IMR-90 (cell line): Measurements from ENCODE around the gene SEC16A. TPM values are rescaled to one million over a fixed set of nuclear protein-coding genes. Genes with fewer than 3 reads are reported as not detected.

Source experiments
- ATAC-seq: fragments of 200-7000 bp; cut with Tn5 transposase; 2 replicates; pipeline ENCODE4 v1.9.1; 2020; ENCODE audit warnings: low read depth, mild to moderate bottlenecking, moderate library complexity
- BruUV-seq: library from RNA; stranded (reverse); fragments of 400-500 nt; replicated peaks from 2 replicates; lab custom pipeline; 2021; lab: Mats Ljungman, UMichigan
- CTCF ChIA-PET: fragments of 300-600 bp; formaldehyde crosslinking; extraction: SDS; loops from one replicate; lab custom pipeline; 2021; ENCODE audit warnings: antibody characterized with exemption; lab: Yijun Ruan, JAX
- POLR2A ChIA-PET: fragments of 300-600 bp; sonication (Branson Sonifier 250); formaldehyde crosslinking; loops from one replicate; lab custom pipeline; 2022; ENCODE audit warnings: antibody characterized with exemption; ENCODE audit not compliant: unreplicated experiment; lab: Charles Lee
- DNase-seq: peaks from one replicate; pipeline ENCODE4 v3.0.0; 2013
- H2AFZ ChIP-seq: replicated peaks from 2 replicates; pipeline ENCODE3; 2013; ENCODE audit warnings: low read length, mild to moderate bottlenecking; ENCODE audit not compliant: poor library complexity
- H2AK5ac ChIP-seq: 2 replicates; pipeline ENCODE4 v1.6.1; 2013; ENCODE audit warnings: low read depth, low read length, inconsistent platforms
- H2AK9ac ChIP-seq: replicated peaks from 2 replicates; pipeline ENCODE3; 2013; ENCODE audit warnings: mild to moderate bottlenecking, low read depth, low read length, moderate library complexity; ENCODE audit not compliant: poor library complexity
- H2BK120ac ChIP-seq: 2 replicates; pipeline ENCODE4 v1.6.1; 2013; ENCODE audit warnings: low read depth, low read length, inconsistent platforms
- H2BK15ac ChIP-seq: 3 replicates; pipeline ENCODE4 v1.6.1; 2013; ENCODE audit warnings: low read depth, low read length, inconsistent platforms
- H2BK20ac ChIP-seq: 2 replicates; pipeline ENCODE4 v1.6.1; 2013; ENCODE audit warnings: low read depth, mild to moderate bottlenecking, inconsistent platforms, low read length, moderate library complexity
- H2BK5ac ChIP-seq: 2 replicates; pipeline ENCODE4 v1.6.1; 2013; ENCODE audit warnings: mild to moderate bottlenecking, low read depth, low read length, inconsistent platforms; ENCODE audit not compliant: poor library complexity, severe bottlenecking
- H3K14ac ChIP-seq: replicated peaks from 2 replicates; pipeline ENCODE4 v1.6.1; 2013; ENCODE audit warnings: low read depth, low read length, inconsistent platforms
- H3K18ac ChIP-seq: 2 replicates; pipeline ENCODE4 v1.6.1; 2013; ENCODE audit warnings: low read depth, low read length, control low read depth
- H3K23ac ChIP-seq: 2 replicates; pipeline ENCODE4 v1.6.1; 2013; ENCODE audit warnings: low read depth, low read length, inconsistent platforms
- H3K27ac ChIP-seq: 2 replicates; pipeline ENCODE4 v1.5.1; 2013; ENCODE audit warnings: mild to moderate bottlenecking, control low read depth, low read length; ENCODE audit not compliant: insufficient read depth
- H3K27me3 ChIP-seq: 2 replicates; pipeline ENCODE4 v1.6.1; 2013; ENCODE audit warnings: low read length; ENCODE audit not compliant: control insufficient read depth, insufficient read depth
- H3K36me3 ChIP-seq: 2 replicates; pipeline ENCODE4 v1.6.1; 2013; ENCODE audit warnings: low read length, mixed read lengths; ENCODE audit not compliant: control insufficient read depth, insufficient read depth
- H3K4ac ChIP-seq: 2 replicates; pipeline ENCODE4 v1.6.1; 2013; ENCODE audit warnings: low read depth, low read length, inconsistent platforms
- H3K4me1 ChIP-seq: 2 replicates; pipeline ENCODE4 v1.6.1; 2013; ENCODE audit warnings: low read length, mixed read lengths; ENCODE audit not compliant: control insufficient read depth, insufficient read depth
- H3K4me2 ChIP-seq: 2 replicates; pipeline ENCODE4 v1.6.1; 2013; ENCODE audit warnings: low read depth, mild to moderate bottlenecking, control low read depth, low read length, moderate library complexity
- H3K4me3 ChIP-seq: 2 replicates; pipeline ENCODE4 v1.5.1; 2013; ENCODE audit warnings: low read depth, mild to moderate bottlenecking, control low read depth, low read length, moderate library complexity; ENCODE audit not compliant: insufficient read depth
- H3K56ac ChIP-seq: 2 replicates; pipeline ENCODE4 v1.6.1; 2013; ENCODE audit warnings: low read length, inconsistent platforms; ENCODE audit not compliant: insufficient read depth; ENCODE audit errors: extremely low read depth
- H3K79me1 ChIP-seq, 2 experiments: 2 replicates each; pipeline ENCODE4 v1.6.1; 2013; ENCODE audit warnings: low read length in 2 of 2, inconsistent platforms in 1 of 2, low read depth in 1 of 2
- H3K9ac ChIP-seq: 2 replicates; pipeline ENCODE4 v1.6.1; 2013; ENCODE audit warnings: low read depth, low read length, control low read depth
- H3K9me1 ChIP-seq: 2 replicates; pipeline ENCODE4 v1.6.1; 2013; ENCODE audit warnings: low read length, inconsistent platforms; ENCODE audit not compliant: insufficient read depth
- H3K9me3 ChIP-seq: 2 replicates; pipeline ENCODE4 v1.6.1; 2013; ENCODE audit warnings: low read length; ENCODE audit not compliant: control insufficient read depth, insufficient read depth
- H4K20me1 ChIP-seq: 2 replicates; pipeline ENCODE4 v1.6.1; 2013; ENCODE audit warnings: low read length, inconsistent platforms; ENCODE audit not compliant: insufficient read depth
- H4K5ac ChIP-seq: 2 replicates; pipeline ENCODE4 v1.6.1; 2013; ENCODE audit warnings: mild to moderate bottlenecking, low read depth, low read length, control low read depth
- H4K8ac ChIP-seq, 2 experiments: 2 replicates each; pipeline ENCODE4 v1.6.1; 2013; ENCODE audit warnings: low read depth in 2 of 2, low read length in 2 of 2, control low read depth in 1 of 2, inconsistent platforms in 1 of 2
- H4K91ac ChIP-seq: 2 replicates; pipeline ENCODE4 v1.6.1; 2013; ENCODE audit warnings: low read depth, low read length, inconsistent platforms; ENCODE audit not compliant: insufficient read depth
- BHLHE40 ChIP-seq: fragments of 150-350 bp; IDR thresholded peaks from 2 replicates; pipeline ENCODE4 v1.6.1; 2016; ENCODE audit warnings: mild to moderate bottlenecking, low read depth, low read length
- CEBPB ChIP-seq: IDR thresholded peaks from 2 replicates; pipeline ENCODE4 v1.6.1; 2012; ENCODE audit warnings: low read depth, low read length, improper control_type of control experiment
- CHD1 ChIP-seq: IDR thresholded peaks from 2 replicates; pipeline ENCODE4 v1.6.1; 2012; ENCODE audit warnings: low read depth, low read length, improper control_type of control experiment
- CTCF ChIP-seq: conservative IDR thresholded peaks from 2 replicates; pipeline ENCODE4 v1.5.1; 2012; ENCODE audit warnings: mild to moderate bottlenecking, low read depth, low read length, improper control_type of control experiment
- ELK1 ChIP-seq: fragments of 150-350 bp; IDR thresholded peaks from 2 replicates; pipeline ENCODE4 v1.6.1; 2016; ENCODE audit warnings: low read depth, mild to moderate bottlenecking, low read length, moderate library complexity, borderline replicate concordance
- FOS ChIP-seq: fragments of 150-350 bp; IDR thresholded peaks from 2 replicates; pipeline ENCODE4 v1.6.1; 2016; ENCODE audit warnings: low read depth, low read length
- MAFK ChIP-seq: IDR thresholded peaks from 2 replicates; pipeline ENCODE4 v1.6.1; 2012; ENCODE audit warnings: low read depth, low read length, improper control_type of control experiment
- MAZ ChIP-seq: IDR thresholded peaks from 2 replicates; pipeline ENCODE4 v1.6.1; 2012; ENCODE audit warnings: low read depth, mild to moderate bottlenecking, low read length, improper control_type of control experiment, moderate library complexity, borderline replicate concordance
- MXI1 ChIP-seq: IDR thresholded peaks from 2 replicates; pipeline ENCODE4 v1.6.1; 2012; ENCODE audit warnings: low read depth, mild to moderate bottlenecking, low read length, moderate library complexity, borderline replicate concordance
- NFE2L2 ChIP-seq: fragments of 150-350 bp; IDR thresholded peaks from 2 replicates; pipeline ENCODE4 v1.6.1; 2016; ENCODE audit warnings: low read depth, mild to moderate bottlenecking, low read length
- RFX5 ChIP-seq: IDR thresholded peaks from 2 replicates; pipeline ENCODE4 v1.8.0; 2012; ENCODE audit warnings: low read depth, mild to moderate bottlenecking, low read length, moderate library complexity
- SMC3 ChIP-seq: fragments of 150-350 bp; IDR thresholded peaks from 2 replicates; pipeline ENCODE4 v1.6.1; 2016; ENCODE audit warnings: low read depth, mild to moderate bottlenecking, antibody characterized with exemption, low read length, moderate library complexity
- WGBS, 2 experiments: methylation state at CpG; one replicate each; pipeline versions ENCODE4 v1.1.5 to v1.1.7; 2013; ENCODE audit warnings: missing lambda C conversion rate in 2 of 2; ENCODE audit not compliant: insufficient read length in 1 of 2; ENCODE audit errors: extremely low coverage in 2 of 2; 5-methylcytosine and 5-hydroxymethylcytosine counted together
- dilution Hi-C: fragments of 300-500 bp; cut with HindIII; formaldehyde crosslinking; loops from one replicate; pipeline ENCODE4 v1.14.3; 2018; ENCODE audit warnings: low sequenced_read_pairs; ENCODE audit not compliant: unreplicated experiment
- in situ Hi-C: fragments of 300-500 bp; cut with MboI; formaldehyde crosslinking; loops from 3 replicates; pipeline ENCODE4 v1.14.3; 2019; ENCODE audit warnings: low sequenced_read_pairs, inconsistent platforms, mixed read lengths
- intact Hi-C: fragments of 100-400 bp; cut with micrococcal nuclease; formaldehyde crosslinking; loops from 2 replicates; pipeline ENCODE4 v1.10.0; 2022
- polyA plus RNA-seq, 3 experiments: library from polyadenylated mRNA; depleted of rRNA; stranded (reverse); fragments of >200 nt; gene quantifications; 2 replicates each; pipeline ENCODE4 v1.2.3, GENCODE V29; 2012; ENCODE audit warnings: low replicate concordance in 1 of 3
- total RNA-seq: library from RNA; depleted of rRNA; stranded (reverse); fragments of >200 nt; gene quantifications from 2 replicates; pipeline ENCODE4 v1.2.3, GENCODE V29; 2012
- TF ChIP-seq, protein P1 (sequence below): fragments of 150-350 bp; IDR thresholded peaks from 2 replicates; pipeline ENCODE4 v1.6.1; 2017; ENCODE audit warnings: mild to moderate bottlenecking, antibody characterized with exemption, low read length, low read depth

SEC16A gene
- total and polyA plus RNA-seq, 2 of the 4 experiments (the other 2 are of a cell fraction): 12.2 to 48.1 TPM

DNA sequence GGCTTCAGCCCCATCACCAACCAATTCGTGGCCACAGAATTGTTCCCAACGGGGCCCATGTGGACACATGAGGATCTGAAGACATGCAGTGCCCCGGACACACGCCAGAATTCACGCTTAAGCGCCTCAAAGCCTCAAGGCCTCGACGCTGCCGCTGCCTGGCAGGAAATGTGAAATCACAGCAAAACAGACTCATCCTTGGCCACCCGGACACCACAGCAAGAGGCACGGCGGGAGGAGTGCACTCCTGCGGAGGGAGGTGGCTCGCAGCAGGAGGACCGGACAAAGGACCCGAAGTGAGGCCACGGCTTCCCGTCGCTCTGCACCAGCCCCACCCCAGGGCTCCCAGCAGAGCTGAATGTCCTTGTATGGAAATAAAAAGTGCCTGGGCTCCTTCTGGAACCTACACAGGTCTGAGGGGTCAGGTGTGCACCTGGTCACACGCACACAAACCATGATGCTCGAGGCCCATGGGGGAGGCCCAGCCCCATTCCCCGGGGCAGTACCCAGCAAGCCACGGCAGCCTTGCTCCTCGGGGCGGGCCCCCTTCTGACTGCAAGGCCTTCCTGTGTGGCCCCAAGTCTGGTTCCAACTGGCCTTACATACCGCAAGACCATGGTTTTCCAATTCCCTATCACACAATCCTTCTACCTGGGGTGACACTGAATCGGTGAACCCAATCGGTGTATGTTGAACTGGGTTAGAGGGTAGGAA, 10.0 kb downstream of the SEC16A start:
- Histone ChIP-seq H4K91ac (no peak overlapping the region), H4K5ac (no peak overlapping the region), H3K23ac (no peak overlapping the region), H3K9me1 (no peaks in the 10 kb centered on the region), H2AFZ (no peak overlapping the region), H3K4ac (no peak overlapping the region), H2BK5ac (no peak overlapping the region), H4K20me1 (peaks cover 93% of the 10 kb centered on the region), H3K4me2 (no peak overlapping the region), H2BK20ac (no peak overlapping the region), H3K9me3 (no peaks in the 10 kb centered on the region), H2BK15ac (no peak overlapping the region), H3K18ac (no peak overlapping the region), H4K8ac (no peak overlapping the region), H3K9ac (no peak overlapping the region), H3K27ac (no peak overlapping the region), H2BK120ac (no peak overlapping the region), H3K36me3 (peaks cover 94% of the 10 kb centered on the region), H3K27me3 (no peaks in the 10 kb centered on the region), H3K4me1 (no peaks in the 10 kb centered on the region), H3K14ac (no peak overlapping the region), H3K4me3 (no peak overlapping the region), H2AK9ac (no peak overlapping the region), H3K56ac (no peak overlapping the region), H3K79me1 (peaks cover 34 to 93% of the 10 kb centered on the region in 2 experiments), H2AK5ac (no peak overlapping the region)
- 95% methylated on average over 14 of the region's 28 CpGs; no CpG with 5 or more reads in 1 of the 2 experiments for WGBS, 2 experiments
- no peak for DNase-seq
- no peak for ATAC-seq
- BruUV-seq: no TSS peak
- TF ChIP-seq, protein P1, sequence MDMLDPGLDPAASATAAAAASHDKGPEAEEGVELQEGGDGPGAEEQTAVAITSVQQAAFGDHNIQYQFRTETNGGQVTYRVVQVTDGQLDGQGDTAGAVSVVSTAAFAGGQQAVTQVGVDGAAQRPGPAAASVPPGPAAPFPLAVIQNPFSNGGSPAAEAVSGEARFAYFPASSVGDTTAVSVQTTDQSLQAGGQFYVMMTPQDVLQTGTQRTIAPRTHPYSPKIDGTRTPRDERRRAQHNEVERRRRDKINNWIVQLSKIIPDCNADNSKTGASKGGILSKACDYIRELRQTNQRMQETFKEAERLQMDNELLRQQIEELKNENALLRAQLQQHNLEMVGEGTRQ: no peak
- TF ChIP-seq CEBPB (no peak), NFE2L2 (no peak), MAFK (no peak), SMC3 (no peak), ELK1 (no peak), CTCF (no peak), MXI1 (no peak), RFX5 (no peak), CHD1 (no peak), BHLHE40 (no peak), FOS (no peak), MAZ (no peak)
- intact Hi-C loops: no loop called here
- CTCF ChIA-PET: interaction anchor here (0.5 kb wide), 1 partner anchor 11 kb away, joined by 4 read pairs; no protein-coding TSS in a partner anchor
- in situ Hi-C loops: no loop called here
- POLR2A ChIA-PET: no interaction called here
- dilution Hi-C loops: no loop called here
